ENCODE results near the gene CAV2.

DNA sequence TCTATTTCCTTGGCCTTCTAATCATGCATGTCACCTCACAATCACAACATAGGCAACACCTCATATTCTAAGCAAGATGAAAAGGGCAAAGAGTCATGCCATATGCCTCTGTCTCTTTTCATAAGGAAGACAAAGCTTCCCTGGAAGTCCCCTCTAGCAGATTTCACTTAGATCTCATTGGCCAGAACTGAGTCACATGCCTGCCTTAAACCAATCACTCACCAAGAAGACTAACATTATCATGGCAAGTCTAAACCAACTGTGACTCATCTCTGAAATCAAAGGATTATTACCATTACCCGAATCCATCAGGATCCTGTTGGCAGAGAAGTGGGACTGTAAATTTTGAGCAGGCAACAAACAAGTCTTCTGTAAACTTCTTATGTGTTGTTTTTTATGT is 53.1 kb downstream of the CAV2 start:
- TF ChIP-seq, protein P1, sequence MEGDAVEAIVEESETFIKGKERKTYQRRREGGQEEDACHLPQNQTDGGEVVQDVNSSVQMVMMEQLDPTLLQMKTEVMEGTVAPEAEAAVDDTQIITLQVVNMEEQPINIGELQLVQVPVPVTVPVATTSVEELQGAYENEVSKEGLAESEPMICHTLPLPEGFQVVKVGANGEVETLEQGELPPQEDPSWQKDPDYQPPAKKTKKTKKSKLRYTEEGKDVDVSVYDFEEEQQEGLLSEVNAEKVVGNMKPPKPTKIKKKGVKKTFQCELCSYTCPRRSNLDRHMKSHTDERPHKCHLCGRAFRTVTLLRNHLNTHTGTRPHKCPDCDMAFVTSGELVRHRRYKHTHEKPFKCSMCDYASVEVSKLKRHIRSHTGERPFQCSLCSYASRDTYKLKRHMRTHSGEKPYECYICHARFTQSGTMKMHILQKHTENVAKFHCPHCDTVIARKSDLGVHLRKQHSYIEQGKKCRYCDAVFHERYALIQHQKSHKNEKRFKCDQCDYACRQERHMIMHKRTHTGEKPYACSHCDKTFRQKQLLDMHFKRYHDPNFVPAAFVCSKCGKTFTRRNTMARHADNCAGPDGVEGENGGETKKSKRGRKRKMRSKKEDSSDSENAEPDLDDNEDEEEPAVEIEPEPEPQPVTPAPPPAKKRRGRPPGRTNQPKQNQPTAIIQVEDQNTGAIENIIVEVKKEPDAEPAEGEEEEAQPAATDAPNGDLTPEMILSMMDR (IDR thresholded peaks at IDR 0.05): no peak
- TF ChIP-seq POLR2AphosphoS5 (IDR thresholded peaks at IDR 0.05): no peak
- no peak for TF ChIP-seq POLR2A (IDR thresholded peaks at IDR 0.05)

Data from gastroesophageal sphincter (tissue), 3 donors.